ENCODE results near the gene FKBP2.
A peak's percentile ranks its signal among the peaks of the same experiment; 100 is the strongest.

The FKBP2 gene

DNA sequence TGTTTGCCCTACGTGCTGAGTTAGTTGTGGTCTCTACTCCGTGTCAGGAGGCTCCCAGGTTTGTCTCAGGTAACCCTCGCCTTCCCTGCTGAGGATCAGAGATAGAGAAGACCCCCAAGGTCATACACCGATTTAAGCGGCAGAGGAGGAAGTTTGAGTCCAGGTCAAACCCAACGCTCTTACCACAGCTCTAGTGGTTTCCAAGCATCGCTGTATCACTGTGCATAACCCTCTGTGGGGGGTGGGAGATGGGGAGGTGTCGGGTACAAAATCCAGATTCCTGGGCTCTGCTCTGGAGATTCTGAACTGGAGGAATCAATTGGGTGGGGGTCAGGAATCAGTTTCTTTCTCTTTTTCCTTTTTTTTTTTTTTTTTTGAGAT, 9.9 kb upstream of the FKBP2 start:
- H3K27ac ChIP-seq = peak overlapping the region; percentile 94
- TF ChIP-seq, protein P1, sequence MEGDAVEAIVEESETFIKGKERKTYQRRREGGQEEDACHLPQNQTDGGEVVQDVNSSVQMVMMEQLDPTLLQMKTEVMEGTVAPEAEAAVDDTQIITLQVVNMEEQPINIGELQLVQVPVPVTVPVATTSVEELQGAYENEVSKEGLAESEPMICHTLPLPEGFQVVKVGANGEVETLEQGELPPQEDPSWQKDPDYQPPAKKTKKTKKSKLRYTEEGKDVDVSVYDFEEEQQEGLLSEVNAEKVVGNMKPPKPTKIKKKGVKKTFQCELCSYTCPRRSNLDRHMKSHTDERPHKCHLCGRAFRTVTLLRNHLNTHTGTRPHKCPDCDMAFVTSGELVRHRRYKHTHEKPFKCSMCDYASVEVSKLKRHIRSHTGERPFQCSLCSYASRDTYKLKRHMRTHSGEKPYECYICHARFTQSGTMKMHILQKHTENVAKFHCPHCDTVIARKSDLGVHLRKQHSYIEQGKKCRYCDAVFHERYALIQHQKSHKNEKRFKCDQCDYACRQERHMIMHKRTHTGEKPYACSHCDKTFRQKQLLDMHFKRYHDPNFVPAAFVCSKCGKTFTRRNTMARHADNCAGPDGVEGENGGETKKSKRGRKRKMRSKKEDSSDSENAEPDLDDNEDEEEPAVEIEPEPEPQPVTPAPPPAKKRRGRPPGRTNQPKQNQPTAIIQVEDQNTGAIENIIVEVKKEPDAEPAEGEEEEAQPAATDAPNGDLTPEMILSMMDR (conservative IDR thresholded peaks at IDR 0.05) = no peak

DNA sequence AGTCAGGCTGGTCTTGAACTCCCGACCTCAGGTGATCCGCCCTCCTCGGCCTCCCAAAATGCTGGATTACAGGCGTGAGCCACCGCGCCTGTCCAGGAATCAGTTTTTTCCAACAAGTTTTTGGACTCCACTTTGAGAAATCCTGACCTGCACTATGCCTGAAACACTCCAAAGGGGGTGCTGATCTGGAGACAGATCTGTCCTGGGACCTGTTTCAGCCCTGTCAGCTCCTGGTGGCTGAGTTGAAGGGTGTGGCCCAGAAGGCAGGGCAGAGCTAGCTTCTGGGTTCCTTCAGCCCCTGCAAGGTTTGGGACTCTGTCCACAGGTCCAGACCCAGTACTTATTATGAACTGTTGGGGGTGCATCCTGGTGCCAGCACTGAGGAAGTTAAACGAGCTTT, 9.3 kb upstream of the FKBP2 start:
- peak overlapping the region; percentile 94; the same call in 1 of the 2 replicates for H3K27ac ChIP-seq
- TF ChIP-seq, protein P1 (conservative IDR thresholded peaks at IDR 0.05) = no peak

GRCh38 chr11:64232182-64232966, 8.5 kb upstream of the FKBP2 start:
- H3K27ac ChIP-seq = peak overlapping the region; percentile 95
- TF ChIP-seq, protein P1 (conservative IDR thresholded peaks at IDR 0.05) = no peak

DNA sequence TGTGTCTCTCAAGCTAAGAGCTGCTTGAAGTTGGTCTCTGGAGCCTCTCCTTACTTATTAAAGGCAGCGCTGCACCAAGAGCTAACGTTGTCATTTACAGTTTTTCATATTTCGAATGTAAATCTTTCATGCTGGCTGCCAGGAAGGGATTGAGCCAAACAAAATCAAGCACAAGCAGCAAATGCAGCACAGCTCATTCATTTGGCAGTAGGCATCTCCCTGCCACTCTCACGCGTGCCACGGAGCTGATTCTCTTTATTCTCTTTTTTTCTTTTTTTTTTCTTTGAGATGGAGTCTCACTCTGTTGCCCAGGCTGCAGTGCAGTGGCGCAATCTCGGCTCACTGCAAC, 8.0 kb upstream of the FKBP2 start:
- TF ChIP-seq, protein P1 (conservative IDR thresholded peaks at IDR 0.05) = no peak
- H3K27ac ChIP-seq = peak overlapping the region; percentile 95

- TF ChIP-seq, protein P1 (conservative IDR thresholded peaks at IDR 0.05) = no peak
- H3K27ac ChIP-seq = peak within 1 kb of the TSS; percentile 95
Observed at GRCh38 chr11:64233913-64234586, 6.8 kb upstream of the FKBP2 start, which contains the start of gene VEGFB. Gene VEGFB, plus strand, starts transcription at chr11:64234584. Its CDS starts 250 bp downstream, at chr11:64234834.

- peak overlapping the region; percentile 95 for H3K27ac ChIP-seq
- TF ChIP-seq, protein P1 (conservative IDR thresholded peaks at IDR 0.05) = peak; percentile 72
Observed at GRCh38 chr11:64234647-64235379, 6.1 kb upstream of the FKBP2 start.
